Neural cell (in vitro differentiated cells): ENCODE measurements around the gene TMTC1. TPM values are rescaled to one million over a fixed set of nuclear protein-coding genes. Genes with fewer than 3 reads are reported as not detected.

Source experiments
- H2AFZ ChIP-seq: fragments of 200-600, 300-800 bp; sonication (generic), shearing (Covaris generic); 2 replicates; pipeline ENCODE4 v1.6.0; 2014; ENCODE audit warnings: low read depth, mild to moderate bottlenecking, antibody characterized with exemption, low read length, moderate library complexity
- H3F3A ChIP-seq: fragments of 200-600 bp; shearing (Covaris generic); 2 replicates; pipeline ENCODE4 v1.6.1; 2016; ENCODE audit warnings: mild to moderate bottlenecking, moderate library complexity, mixed read lengths, antibody characterized with exemption, low read length; ENCODE audit not compliant: insufficient read depth, poor library complexity, severe bottlenecking
- H3K27ac ChIP-seq: fragments of 200-600, 300-800 bp; sonication (generic), shearing (Covaris generic); 2 replicates; pipeline ENCODE4 v1.5.1; 2014; ENCODE audit warnings: mild to moderate bottlenecking, low read length, moderate library complexity
- H3K27me3 ChIP-seq: fragments of 300-800, 200-600 bp; sonication (generic), shearing (Covaris generic); 2 replicates; pipeline ENCODE4 v1.6.0; 2014; ENCODE audit warnings: mild to moderate bottlenecking, low read depth, low read length, moderate library complexity; ENCODE audit not compliant: insufficient read depth
- H3K36me3 ChIP-seq: fragments of 300-800, 200-600 bp; sonication (generic), shearing (Covaris generic); 2 replicates; pipeline ENCODE4 v1.5.1; 2014; ENCODE audit warnings: mild to moderate bottlenecking, antibody characterized with exemption, low read length, moderate library complexity; ENCODE audit not compliant: insufficient read depth
- H3K4me2 ChIP-seq: fragments of 300-800, 200-600 bp; sonication (generic), shearing (Covaris generic); 2 replicates; pipeline ENCODE4 v1.6.0; 2014; ENCODE audit warnings: mild to moderate bottlenecking, low read length
- H3K4me3 ChIP-seq: fragments of 300-800, 200-600 bp; sonication (generic), shearing (Covaris generic); 2 replicates; pipeline ENCODE4 v1.5.1; 2014; ENCODE audit warnings: mild to moderate bottlenecking, low read length, moderate library complexity
- H3K79me2 ChIP-seq: fragments of 200-600 bp; shearing (Covaris generic); replicated peaks from 2 replicates; pipeline ENCODE4 v1.6.0; 2014; ENCODE audit warnings: mild to moderate bottlenecking, low read length, moderate library complexity; ENCODE audit not compliant: insufficient read depth
- H3K9ac ChIP-seq: fragments of 300-800, 200-600 bp; sonication (generic), shearing (Covaris generic); 2 replicates; pipeline ENCODE4 v1.6.1; 2016; ENCODE audit warnings: mild to moderate bottlenecking, low read length, mixed read lengths
- H3K9me2 ChIP-seq: fragments of 200-600 bp; shearing (Covaris generic); 2 replicates; pipeline ENCODE4 v1.6.1; 2016; ENCODE audit warnings: mild to moderate bottlenecking, low read length, mixed read lengths; ENCODE audit not compliant: insufficient read depth
- H3K9me3 ChIP-seq: fragments of 200-600, 300-800 bp; sonication (generic), shearing (Covaris generic); 2 replicates; pipeline ENCODE4 v1.6.1; 2016; ENCODE audit warnings: mild to moderate bottlenecking, mixed run types, low read length, moderate library complexity, mixed read lengths
- H4K20me1 ChIP-seq: fragments of 200-600 bp; shearing (Covaris generic); 2 replicates; pipeline ENCODE4 v1.6.1; 2016; ENCODE audit warnings: mild to moderate bottlenecking, mixed run types; ENCODE audit not compliant: insufficient read depth
- EP300 ChIP-seq: fragments of 450-650 bp; conservative IDR thresholded peaks from 2 replicates; pipeline ENCODE4 v1.6.1; 2014; ENCODE audit warnings: antibody characterized with exemption, mild to moderate bottlenecking, moderate library complexity; ENCODE audit not compliant: poor library complexity, severe bottlenecking
- EZH2 ChIP-seq: fragments of 200-600, 300-800 bp; shearing (Covaris generic), sonication (generic); IDR thresholded peaks from 2 replicates; pipeline ENCODE4 v1.6.1; 2014; ENCODE audit warnings: antibody characterized with exemption, low read length, borderline replicate concordance, mild to moderate bottlenecking; ENCODE audit not compliant: insufficient read depth, poor library complexity, severe bottlenecking
- MXI1 ChIP-seq: fragments of 450-650 bp; conservative IDR thresholded peaks from 2 replicates; pipeline ENCODE4 v1.6.1; 2014; ENCODE audit warnings: antibody characterized with exemption, mild to moderate bottlenecking; ENCODE audit not compliant: poor library complexity, severe bottlenecking
- POLR2AphosphoS5 ChIP-seq: IDR thresholded peaks from 2 replicates; pipeline ENCODE4 v1.6.1; 2012
- RAD21 ChIP-seq: fragments of 450-650 bp; conservative IDR thresholded peaks from 2 replicates; pipeline ENCODE4 v1.6.1; 2014; ENCODE audit warnings: antibody characterized with exemption, mild to moderate bottlenecking, moderate library complexity
- SMC3 ChIP-seq: fragments of 450-650 bp; conservative IDR thresholded peaks from 2 replicates; pipeline ENCODE4 v1.6.1; 2014; ENCODE audit warnings: antibody characterized with exemption, mild to moderate bottlenecking, moderate library complexity; ENCODE audit not compliant: poor library complexity
- TAF1 ChIP-seq: IDR thresholded peaks from 2 replicates; pipeline ENCODE4 v1.6.1; 2012; ENCODE audit warnings: low read depth
- polyA plus RNA-seq: library from polyadenylated mRNA; depleted of rRNA; stranded (reverse); fragments of >200 nt; gene quantifications from 2 replicates; pipeline ENCODE4 v1.2.3, GENCODE V29; 2014
- TF ChIP-seq, protein P1 (sequence below): IDR thresholded peaks from 2 replicates; pipeline ENCODE4 v1.6.1; 2012; ENCODE audit warnings: borderline replicate concordance
- TF ChIP-seq, protein P2 (sequence below): fragments of 450-650 bp; IDR thresholded peaks from 2 replicates; pipeline ENCODE4 v1.5.1; 2014; ENCODE audit warnings: antibody characterized with exemption, mild to moderate bottlenecking, moderate library complexity; ENCODE audit not compliant: poor library complexity, severe bottlenecking

Gene TMTC1
- polyA plus RNA-seq, 1 donor from 2014 or later, result 10.0 TPM

DNA sequence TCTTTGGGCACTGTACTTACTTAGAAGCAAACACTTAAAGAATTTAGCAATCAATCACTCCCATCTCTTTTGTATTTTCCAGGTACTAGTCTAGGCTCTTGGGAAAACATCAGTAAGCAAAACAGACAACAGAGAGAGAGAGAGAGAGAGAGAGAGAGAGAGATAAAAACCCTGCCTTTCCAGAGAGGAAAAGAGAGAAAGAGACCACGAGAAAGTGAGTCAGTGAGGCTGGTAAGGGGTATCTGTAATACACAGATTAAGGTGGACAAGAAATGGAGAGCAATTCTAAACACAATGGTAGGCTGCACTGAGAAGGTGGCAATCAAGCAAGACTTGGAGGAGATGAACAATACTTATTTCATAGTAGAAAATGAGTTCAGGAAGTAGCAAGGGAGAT lies 166.3 kb downstream of the TMTC1 start:
- H3F3A ChIP-seq, result no peaks in the 10 kb centered on the region
- no peaks in the 10 kb centered on the region for H4K20me1 ChIP-seq
- H3K9me2 ChIP-seq, result no peaks in the 10 kb centered on the region
- TF ChIP-seq POLR2AphosphoS5 (no peak), EZH2 (no peak), TAF1 (no peak), SMC3 (no peak), EP300 (no peak), MXI1 (no peak), RAD21 (no peak)
- TF ChIP-seq, protein P1, sequence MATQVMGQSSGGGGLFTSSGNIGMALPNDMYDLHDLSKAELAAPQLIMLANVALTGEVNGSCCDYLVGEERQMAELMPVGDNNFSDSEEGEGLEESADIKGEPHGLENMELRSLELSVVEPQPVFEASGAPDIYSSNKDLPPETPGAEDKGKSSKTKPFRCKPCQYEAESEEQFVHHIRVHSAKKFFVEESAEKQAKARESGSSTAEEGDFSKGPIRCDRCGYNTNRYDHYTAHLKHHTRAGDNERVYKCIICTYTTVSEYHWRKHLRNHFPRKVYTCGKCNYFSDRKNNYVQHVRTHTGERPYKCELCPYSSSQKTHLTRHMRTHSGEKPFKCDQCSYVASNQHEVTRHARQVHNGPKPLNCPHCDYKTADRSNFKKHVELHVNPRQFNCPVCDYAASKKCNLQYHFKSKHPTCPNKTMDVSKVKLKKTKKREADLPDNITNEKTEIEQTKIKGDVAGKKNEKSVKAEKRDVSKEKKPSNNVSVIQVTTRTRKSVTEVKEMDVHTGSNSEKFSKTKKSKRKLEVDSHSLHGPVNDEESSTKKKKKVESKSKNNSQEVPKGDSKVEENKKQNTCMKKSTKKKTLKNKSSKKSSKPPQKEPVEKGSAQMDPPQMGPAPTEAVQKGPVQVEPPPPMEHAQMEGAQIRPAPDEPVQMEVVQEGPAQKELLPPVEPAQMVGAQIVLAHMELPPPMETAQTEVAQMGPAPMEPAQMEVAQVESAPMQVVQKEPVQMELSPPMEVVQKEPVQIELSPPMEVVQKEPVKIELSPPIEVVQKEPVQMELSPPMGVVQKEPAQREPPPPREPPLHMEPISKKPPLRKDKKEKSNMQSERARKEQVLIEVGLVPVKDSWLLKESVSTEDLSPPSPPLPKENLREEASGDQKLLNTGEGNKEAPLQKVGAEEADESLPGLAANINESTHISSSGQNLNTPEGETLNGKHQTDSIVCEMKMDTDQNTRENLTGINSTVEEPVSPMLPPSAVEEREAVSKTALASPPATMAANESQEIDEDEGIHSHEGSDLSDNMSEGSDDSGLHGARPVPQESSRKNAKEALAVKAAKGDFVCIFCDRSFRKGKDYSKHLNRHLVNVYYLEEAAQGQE, result no peak
- TF ChIP-seq, protein P2, sequence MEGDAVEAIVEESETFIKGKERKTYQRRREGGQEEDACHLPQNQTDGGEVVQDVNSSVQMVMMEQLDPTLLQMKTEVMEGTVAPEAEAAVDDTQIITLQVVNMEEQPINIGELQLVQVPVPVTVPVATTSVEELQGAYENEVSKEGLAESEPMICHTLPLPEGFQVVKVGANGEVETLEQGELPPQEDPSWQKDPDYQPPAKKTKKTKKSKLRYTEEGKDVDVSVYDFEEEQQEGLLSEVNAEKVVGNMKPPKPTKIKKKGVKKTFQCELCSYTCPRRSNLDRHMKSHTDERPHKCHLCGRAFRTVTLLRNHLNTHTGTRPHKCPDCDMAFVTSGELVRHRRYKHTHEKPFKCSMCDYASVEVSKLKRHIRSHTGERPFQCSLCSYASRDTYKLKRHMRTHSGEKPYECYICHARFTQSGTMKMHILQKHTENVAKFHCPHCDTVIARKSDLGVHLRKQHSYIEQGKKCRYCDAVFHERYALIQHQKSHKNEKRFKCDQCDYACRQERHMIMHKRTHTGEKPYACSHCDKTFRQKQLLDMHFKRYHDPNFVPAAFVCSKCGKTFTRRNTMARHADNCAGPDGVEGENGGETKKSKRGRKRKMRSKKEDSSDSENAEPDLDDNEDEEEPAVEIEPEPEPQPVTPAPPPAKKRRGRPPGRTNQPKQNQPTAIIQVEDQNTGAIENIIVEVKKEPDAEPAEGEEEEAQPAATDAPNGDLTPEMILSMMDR, result no peak
- H3K4me2 ChIP-seq, result no peak overlapping the region
- no peak overlapping the region for H3K9ac ChIP-seq
- H3K79me2 ChIP-seq, result no peaks in the 10 kb centered on the region
- no peak overlapping the region for H2AFZ ChIP-seq
- no peak overlapping the region for H3K27ac ChIP-seq
- H3K36me3 ChIP-seq, result no peaks in the 10 kb centered on the region
- H3K9me3 ChIP-seq, result no peaks in the 10 kb centered on the region
- no peak overlapping the region for H3K4me3 ChIP-seq
- H3K27me3 ChIP-seq, result no peaks in the 10 kb centered on the region

- H4K20me1 ChIP-seq, result no peaks in the 10 kb centered on the region
- no peaks in the 10 kb centered on the region for H3K36me3 ChIP-seq
- no peak overlapping the region for H3K9ac ChIP-seq
- H3K9me3 ChIP-seq, result no peaks in the 10 kb centered on the region
- no peak for TF ChIP-seq TAF1
- TF ChIP-seq, protein P1, result no peak
- TF ChIP-seq MXI1, result no peak
- TF ChIP-seq, protein P2, result no peak
- TF ChIP-seq EP300, result no peak
- no peak for TF ChIP-seq EZH2
- TF ChIP-seq POLR2AphosphoS5, result no peak
- TF ChIP-seq SMC3, result no peak
- TF ChIP-seq RAD21, result no peak
- H3K27me3 ChIP-seq, result no peaks in the 10 kb centered on the region
- H3F3A ChIP-seq, result no peaks in the 10 kb centered on the region
- H3K27ac ChIP-seq, result no peak overlapping the region
- H3K4me2 ChIP-seq, result no peak overlapping the region
- no peak overlapping the region for H3K4me3 ChIP-seq
- no peaks in the 10 kb centered on the region for H3K79me2 ChIP-seq
- H3K9me2 ChIP-seq, result no peaks in the 10 kb centered on the region
- no peak overlapping the region for H2AFZ ChIP-seq
Observed at GRCh38 chr12:29616664-29617406, 166.9 kb downstream of the TMTC1 start.
